Measurements from ENCODE around the gene CCRL2. TPM values are rescaled to one million over a fixed set of nuclear protein-coding genes. Genes with fewer than 3 reads are reported as not detected.

The CCRL2 gene, protein sequence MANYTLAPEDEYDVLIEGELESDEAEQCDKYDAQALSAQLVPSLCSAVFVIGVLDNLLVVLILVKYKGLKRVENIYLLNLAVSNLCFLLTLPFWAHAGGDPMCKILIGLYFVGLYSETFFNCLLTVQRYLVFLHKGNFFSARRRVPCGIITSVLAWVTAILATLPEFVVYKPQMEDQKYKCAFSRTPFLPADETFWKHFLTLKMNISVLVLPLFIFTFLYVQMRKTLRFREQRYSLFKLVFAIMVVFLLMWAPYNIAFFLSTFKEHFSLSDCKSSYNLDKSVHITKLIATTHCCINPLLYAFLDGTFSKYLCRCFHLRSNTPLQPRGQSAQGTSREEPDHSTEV
- 1.1 TPM for total RNA-seq
- long read RNA-seq, partial matches to known transcripts, result 0 of 2 reads
- long read RNA-seq, other reads (novel, unspliced or antisense), result 0 of 2 reads

DNA sequence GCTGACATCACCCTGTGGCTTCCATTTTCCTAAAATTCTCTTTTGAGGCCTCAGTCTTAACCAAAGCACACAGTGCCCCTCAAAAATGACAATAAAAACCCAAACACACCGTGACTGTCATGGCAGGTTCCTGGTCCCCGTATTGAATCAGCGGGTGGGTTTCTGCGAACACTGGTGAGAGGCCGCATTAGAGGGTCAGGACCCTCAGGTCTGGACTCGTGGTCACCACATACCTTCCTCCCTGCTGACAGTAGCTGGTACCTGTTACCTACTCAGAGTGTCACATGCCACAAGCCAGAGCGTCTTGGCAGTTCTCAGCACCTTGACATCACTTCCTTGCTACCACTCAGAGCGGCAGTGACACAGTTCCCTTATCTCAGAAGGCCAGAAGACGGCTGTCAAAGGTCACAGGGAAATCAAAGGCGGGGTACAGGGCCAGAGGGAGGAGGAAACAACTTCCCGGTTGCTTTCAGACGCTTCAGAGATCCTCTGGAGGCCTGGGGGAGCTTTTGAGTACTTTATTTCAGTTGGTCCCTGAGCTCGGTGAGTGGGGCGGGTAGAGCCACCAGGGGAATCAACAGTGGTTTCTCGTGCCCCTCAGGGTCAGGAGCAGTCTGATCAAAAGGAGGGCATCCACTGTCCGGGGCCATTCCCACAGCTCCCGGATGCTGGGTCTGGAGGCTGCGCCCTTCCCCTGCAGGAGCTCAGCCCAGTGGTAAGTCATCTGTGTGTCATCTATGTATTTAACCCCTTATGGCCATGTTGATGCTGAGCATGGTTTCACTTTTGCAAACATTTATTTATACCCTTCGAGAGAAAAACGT, at the start of gene CCRL2, which contains the start of gene CCR5AS:
TSS of gene CCRL2 (plus strand) at position 472 of the 824 bp plus-strand sequence. CDS start 821 bp downstream, outside the sequence.
TSS of gene CCR5AS (minus strand) at position 279 of the 824 bp plus-strand sequence.
- DNase-seq, result peak; percentile 58
- intact Hi-C loops (cut with DNase I), result no loop called here
- peak; percentile 56 for ATAC-seq (ENCODE audit: poor library complexity)

DNA sequence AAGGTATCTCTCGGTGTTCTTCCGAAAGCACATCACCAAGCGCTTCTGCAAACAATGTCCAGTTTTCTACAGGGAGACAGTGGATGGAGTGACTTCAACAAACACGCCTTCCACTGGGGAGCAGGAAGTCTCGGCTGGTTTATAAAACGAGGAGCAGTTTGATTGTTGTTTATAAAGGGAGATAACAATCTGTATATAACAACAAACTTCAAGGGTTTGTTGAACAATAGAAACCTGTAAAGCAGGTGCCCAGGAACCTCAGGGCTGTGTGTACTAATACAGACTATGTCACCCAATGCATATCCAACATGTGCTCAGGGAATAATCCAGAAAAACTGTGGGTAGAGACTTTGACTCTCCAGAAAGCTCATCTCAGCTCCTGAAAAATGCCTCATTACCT, 48.6 kb upstream of the CCRL2 start:
- intact Hi-C loops (cut with DNase I), result no loop called here
- DNase-seq, result no peak
- no peak for ATAC-seq (ENCODE audit: poor library complexity)

DNA sequence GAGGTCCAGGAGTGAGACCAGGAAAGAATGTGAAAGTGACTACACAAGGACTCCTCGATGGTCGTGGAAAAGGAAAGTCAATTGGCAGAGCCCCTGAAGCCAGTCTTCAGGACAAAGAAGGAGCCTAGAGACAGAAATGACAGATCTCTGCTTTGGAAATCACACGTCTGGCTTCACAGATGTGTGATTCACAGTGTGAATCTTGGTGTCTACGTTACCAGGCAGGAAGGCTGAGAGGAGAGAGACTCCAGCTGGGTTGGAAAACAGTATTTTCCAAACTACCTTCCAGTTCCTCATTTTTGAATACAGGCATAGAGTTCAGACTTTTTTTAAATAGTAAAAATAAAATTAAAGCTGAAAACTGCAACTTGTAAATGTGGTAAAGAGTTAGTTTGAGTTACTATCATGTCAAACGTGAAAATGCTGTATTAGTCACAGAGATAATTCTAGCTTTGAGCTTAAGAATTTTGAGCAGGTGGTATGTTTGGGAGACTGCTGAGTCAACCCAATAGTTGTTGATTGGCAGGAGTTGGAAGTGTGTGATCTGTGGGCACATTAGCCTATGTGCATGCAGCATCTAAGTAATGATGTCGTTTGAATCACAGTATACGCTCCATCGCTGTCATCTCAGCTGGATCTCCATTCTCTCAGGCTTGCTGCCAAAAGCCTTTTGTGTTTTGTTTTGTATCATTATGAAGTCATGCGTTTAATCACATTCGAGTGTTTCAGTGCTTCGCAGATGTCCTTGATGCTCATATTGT, 47.1 kb upstream of the CCRL2 start:
- ATAC-seq (ENCODE audit: poor library complexity) (no peak), DNase-seq (no peak)
- intact Hi-C loops (cut with DNase I), result no loop called here

DNA sequence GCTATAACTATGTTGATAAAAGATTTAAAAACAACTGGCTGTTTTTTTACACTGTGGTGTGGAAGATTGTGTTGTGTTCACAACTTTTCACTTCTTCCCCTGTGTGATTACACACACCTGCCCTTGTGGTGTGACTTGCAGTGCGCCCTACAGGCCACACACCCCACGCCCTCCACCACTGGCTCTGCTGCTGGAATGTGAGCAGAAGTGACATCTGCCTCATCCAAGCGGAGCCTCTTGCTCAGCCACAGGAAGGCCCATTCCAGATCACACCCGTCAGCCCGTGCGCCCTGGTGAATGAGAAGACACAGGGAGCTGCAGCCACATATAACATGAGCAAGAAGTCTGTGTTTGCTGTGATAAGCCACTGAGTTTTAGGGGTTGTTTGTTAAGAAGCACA, 46.2 kb upstream of the CCRL2 start:
- no peak for ATAC-seq (ENCODE audit: poor library complexity)
- intact Hi-C loops (cut with DNase I), result no loop called here
- peak; percentile 47 for DNase-seq

DNA sequence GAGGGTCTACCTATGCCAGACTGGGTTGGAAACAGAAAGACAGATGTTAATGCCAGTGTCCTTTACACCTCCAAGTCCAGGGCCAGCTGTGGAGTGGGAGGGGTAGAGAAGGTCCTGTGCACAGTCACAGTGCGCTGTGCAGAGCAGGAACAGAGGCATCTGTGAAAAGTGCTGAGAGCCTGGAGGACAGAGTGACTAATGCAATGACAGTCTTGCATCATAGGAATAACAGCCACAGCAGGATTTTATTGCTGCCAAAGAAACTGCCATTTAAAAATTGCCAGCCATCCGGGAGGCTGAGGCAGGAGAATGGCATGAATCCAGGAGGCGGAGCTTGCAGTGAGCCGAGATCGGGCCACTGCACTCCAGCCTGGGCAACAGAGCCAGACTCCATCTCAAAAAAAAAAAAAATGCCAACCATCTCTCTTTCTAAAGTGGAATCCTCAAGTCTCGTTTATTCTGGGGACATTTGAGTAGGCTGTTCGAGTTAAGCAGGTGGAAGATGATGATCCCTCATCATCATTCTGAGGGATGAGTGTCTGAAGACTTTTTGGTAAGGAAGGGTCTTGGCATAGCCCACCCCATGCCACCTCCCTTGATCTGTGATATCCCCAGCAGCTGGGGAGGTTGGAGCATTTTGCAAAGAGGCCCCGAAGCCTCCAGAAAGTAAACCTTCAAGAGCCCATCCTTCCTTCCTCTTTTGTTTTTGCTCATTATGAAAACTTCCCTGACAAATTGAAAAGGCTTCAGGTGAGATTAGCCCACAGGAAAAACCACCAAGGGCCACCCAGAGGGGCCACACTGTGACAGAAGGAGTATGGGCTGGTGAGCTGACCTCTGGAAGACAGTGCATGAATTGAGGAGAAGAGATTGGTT, 45.4 kb upstream of the CCRL2 start:
- ATAC-seq (ENCODE audit: poor library complexity) (peak; percentile 80), DNase-seq (peak; percentile 51)
- intact Hi-C loops (cut with DNase I), result no loop called here

DNA sequence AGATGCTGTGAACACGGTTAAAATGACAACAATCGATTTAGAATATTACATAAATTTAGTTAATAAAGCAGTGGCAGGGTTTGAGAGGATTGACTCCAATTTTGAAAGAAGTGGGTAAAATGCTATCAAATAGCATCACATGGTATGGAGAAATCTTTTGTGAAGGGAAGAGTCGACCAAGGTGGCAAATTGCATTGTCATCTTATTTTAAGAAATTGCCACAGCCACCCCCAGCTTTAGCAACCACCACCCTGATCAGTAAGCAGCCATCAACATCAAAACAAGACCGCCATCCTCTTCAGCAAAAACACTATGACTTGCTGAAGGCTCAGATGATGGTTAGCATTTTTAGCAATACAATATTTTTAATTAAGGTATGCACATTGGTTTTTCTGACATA, 42.0 kb upstream of the CCRL2 start:
- no peak for ATAC-seq (ENCODE audit: poor library complexity)
- intact Hi-C loops (cut with DNase I), result no loop called here
- DNase-seq, result no peak

DNA sequence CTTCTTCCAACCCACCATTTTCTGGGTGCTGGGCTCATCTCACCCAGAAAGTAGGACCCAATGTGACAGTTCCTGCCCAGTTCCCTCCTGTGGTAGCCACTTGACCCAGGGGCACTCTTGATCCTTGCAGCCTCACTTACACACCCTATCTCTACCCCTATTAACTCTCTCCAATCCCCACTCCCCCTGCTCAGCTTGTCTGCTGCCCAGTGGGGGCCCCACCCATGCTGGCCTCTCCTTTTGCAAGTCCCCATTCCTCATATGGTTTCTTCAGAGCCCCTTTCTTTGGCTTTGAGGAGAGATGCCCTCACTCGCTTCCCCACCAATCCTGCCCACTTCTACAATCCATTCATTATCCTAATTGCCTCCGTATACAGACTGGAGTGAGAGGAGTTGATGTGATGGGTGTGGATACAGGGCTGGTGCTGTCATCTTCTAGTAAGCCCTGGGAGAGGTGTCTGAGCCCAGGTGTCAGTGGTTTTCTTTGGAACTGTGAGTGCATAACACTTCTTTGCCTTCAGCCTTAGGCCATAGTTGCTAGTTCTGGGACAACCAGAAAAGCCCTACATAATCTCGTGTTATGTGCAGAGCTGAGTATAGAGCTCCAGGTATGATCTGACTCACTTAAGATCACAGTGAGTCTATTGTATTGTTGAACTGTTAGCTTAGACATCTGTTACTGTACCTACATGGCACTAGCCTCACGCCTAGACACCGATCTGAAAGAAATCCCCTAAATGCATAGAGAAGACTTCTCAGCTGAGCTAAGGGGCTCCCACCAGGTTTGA, 41.1 kb upstream of the CCRL2 start:
- no peak for DNase-seq
- ATAC-seq (ENCODE audit: poor library complexity), result no peak
- intact Hi-C loops (cut with DNase I), result no loop called here

DNA sequence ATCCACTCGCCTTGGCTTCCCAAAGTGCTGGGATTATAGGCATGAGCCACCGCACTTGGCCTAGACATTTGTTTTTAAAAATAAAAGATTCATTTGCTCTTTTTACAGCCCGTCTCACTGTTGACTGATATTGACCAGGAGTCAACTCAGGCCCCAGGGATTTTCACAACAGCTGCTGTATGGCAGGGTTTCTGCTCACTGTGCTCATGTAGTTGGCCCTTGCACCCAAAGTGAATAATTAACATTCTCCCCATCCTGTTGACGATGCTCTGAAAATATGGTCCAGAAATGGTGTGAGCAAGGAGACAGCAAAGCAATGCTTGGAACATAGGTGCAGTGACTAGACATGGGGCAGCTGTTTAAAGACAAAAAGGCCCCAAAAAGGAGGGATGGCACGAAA, 39.2 kb upstream of the CCRL2 start:
- intact Hi-C loops (cut with DNase I), result no loop called here
- ATAC-seq (ENCODE audit: poor library complexity), result peak; percentile 75
- no peak for DNase-seq

DNA sequence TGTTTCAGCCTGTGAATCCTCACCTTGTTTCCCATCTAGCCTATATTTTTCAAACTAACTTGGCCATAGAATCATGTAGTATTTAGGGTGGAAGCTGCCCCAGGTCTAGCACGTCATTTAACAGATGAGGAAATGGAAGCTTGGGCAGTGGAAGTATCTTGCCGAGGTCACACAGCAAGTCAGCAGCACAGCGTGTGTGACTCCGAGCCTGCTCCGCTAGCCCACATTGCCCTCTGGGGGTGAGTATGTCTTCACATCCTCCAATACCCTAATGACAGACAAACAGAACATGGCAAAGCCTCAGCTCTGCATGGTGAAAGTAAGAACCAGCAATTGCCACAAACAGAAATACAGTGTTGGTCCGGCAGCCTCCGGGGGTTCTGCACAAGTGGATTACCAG, 38.5 kb upstream of the CCRL2 start:
- intact Hi-C loops (cut with DNase I), result no loop called here
- ATAC-seq (ENCODE audit: poor library complexity) (peak; percentile 79), DNase-seq (peak; percentile 66)

DNA sequence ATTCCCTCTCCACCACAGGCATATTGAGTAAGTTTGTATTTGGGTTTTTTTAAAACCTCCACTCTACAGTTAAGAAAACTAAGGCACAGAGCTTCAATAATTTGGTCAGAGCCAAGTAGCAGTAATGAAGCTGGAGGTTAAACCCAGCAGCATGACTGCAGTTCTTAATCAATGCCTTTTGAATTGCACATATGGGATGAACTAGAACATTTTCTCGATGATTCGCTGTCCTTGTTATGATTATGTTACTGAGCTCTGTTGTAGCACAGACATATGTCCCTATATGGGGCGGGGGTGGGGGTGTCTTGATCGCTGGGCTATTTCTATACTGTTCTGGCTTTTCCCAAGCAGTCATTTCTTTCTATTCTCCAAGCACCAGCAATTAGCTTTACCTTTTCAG, 37.9 kb upstream of the CCRL2 start:
- intact Hi-C loops (cut with DNase I), result no loop called here
- ATAC-seq (ENCODE audit: poor library complexity) (no peak), DNase-seq (no peak)

DNA sequence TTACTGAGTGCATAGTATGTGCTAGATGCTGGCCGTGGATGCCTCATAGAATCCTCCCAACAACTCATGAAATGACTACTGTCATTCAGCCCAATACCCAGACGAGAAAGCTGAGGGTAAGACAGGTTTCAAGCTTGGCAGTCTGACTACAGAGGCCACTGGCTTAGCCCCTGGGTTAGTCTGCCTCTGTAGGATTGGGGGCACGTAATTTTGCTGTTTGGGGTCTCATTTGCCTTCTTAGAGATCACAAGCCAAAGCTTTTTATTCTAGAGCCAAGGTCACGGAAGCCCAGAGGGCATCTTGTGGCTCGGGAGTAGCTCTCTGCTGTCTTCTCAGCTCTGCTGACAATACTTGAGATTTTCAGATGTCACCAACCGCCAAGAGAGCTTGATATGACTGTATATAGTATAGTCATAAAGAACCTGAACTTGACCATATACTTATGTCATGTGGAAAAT, 37.4 kb upstream of the CCRL2 start:
- intact Hi-C loops (cut with DNase I), result loop anchor here (5.0 to 10.0 kb wide), 2 partner anchors 92 to 275 kb away; no protein-coding TSS in a partner anchor
- no peak for ATAC-seq (ENCODE audit: poor library complexity)
- no peak for DNase-seq

DNA sequence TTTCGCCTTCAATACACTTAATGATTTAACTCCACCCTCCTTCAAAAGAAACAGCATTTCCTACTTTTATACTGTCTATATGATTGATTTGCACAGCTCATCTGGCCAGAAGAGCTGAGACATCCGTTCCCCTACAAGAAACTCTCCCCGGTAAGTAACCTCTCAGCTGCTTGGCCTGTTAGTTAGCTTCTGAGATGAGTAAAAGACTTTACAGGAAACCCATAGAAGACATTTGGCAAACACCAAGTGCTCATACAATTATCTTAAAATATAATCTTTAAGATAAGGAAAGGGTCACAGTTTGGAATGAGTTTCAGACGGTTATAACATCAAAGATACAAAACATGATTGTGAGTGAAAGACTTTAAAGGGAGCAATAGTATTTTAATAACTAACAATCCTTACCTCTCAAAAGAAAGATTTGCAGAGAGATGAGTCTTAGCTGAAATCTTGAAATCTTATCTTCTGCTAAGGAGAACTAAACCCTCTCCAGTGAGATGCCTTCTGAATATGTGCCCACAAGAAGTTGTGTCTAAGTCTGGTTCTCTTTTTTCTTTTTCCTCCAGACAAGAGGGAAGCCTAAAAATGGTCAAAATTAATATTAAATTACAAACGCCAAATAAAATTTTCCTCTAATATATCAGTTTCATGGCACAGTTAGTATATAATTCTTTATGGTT, 36.1 kb upstream of the CCRL2 start, which contains the start of gene CCR5:
TSS of gene CCR5 (plus strand) at position 108 of the 680 bp plus-strand sequence. CDS start 1,957 bp downstream, outside the sequence.
- intact Hi-C loops (cut with DNase I), result loop anchor here (5.0 to 10.0 kb wide), 2 partner anchors 94 to 276 kb away; no protein-coding TSS in a partner anchor
- ATAC-seq (ENCODE audit: poor library complexity) (no peak), DNase-seq (no peak)

DNA sequence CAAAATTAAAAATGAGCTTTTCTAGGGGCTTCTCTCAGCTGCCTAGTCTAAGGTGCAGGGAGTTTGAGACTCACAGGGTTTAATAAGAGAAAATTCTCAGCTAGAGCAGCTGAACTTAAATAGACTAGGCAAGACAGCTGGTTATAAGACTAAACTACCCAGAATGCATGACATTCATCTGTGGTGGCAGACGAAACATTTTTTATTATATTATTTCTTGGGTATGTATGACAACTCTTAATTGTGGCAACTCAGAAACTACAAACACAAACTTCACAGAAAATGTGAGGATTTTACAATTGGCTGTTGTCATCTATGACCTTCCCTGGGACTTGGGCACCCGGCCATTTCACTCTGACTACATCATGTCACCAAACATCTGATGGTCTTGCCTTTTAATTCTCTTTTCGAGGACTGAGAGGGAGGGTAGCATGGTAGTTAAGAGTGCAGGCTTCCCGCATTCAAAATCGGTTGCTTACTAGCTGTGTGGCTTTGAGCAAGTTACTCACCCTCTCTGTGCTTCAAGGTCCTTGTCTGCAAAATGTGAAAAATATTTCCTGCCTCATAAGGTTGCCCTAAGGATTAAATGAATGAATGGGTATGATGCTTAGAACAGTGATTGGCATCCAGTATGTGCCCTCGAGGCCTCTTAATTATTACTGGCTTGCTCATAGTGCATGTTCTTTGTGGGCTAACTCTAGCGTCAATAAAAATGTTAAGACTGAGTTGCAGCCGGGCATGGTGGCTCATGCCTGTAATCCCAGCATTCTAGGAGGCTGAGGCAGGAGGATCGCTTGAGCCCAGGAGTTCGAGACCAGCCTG, 35.3 kb upstream of the CCRL2 start:
- DNase-seq (no peak), ATAC-seq (ENCODE audit: poor library complexity) (no peak)
- intact Hi-C loops (cut with DNase I), result loop anchor here (5.0 to 10.0 kb wide), 2 partner anchors 94 to 277 kb away; no protein-coding TSS in a partner anchor

DNA sequence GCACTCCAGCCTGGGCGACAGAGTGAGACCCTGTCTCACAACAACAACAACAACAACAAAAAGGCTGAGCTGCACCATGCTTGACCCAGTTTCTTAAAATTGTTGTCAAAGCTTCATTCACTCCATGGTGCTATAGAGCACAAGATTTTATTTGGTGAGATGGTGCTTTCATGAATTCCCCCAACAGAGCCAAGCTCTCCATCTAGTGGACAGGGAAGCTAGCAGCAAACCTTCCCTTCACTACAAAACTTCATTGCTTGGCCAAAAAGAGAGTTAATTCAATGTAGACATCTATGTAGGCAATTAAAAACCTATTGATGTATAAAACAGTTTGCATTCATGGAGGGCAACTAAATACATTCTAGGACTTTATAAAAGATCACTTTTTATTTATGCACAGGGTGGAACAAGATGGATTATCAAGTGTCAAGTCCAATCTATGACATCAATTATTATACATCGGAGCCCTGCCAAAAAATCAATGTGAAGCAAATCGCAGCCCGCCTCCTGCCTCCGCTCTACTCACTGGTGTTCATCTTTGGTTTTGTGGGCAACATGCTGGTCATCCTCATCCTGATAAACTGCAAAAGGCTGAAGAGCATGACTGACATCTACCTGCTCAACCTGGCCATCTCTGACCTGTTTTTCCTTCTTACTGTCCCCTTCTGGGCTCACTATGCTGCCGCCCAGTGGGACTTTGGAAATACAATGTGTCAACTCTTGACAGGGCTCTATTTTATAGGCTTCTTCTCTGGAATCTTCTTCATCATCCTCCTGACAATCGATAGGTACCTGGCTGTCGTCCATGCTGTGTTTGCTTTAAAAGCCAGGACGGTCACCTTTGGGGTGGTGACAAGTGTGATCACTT, 34.3 kb upstream of the CCRL2 start:
- intact Hi-C loops (cut with DNase I), result loop anchor here (5.0 to 10.0 kb wide), 2 partner anchors 95 to 278 kb away; no protein-coding TSS in a partner anchor
- ATAC-seq (ENCODE audit: poor library complexity) (no peak), DNase-seq (no peak)

DNA sequence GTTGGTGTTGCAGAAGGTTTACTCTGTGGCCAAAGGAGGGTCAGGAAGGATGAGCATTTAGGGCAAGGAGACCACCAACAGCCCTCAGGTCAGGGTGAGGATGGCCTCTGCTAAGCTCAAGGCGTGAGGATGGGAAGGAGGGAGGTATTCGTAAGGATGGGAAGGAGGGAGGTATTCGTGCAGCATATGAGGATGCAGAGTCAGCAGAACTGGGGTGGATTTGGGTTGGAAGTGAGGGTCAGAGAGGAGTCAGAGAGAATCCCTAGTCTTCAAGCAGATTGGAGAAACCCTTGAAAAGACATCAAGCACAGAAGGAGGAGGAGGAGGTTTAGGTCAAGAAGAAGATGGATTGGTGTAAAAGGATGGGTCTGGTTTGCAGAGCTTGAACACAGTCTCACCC, 32.3 kb upstream of the CCRL2 start:
- DNase-seq, result no peak
- intact Hi-C loops (cut with DNase I), result loop anchor here (5.0 to 10.0 kb wide), 2 partner anchors 97 to 280 kb away; no protein-coding TSS in a partner anchor
- no peak for ATAC-seq (ENCODE audit: poor library complexity)

Measured in Right ventricle myocardium superior (tissue), 1 donor.